ENCODE results near the gene GABBR2. TPM values are rescaled to one million over a fixed set of nuclear protein-coding genes. Genes with fewer than 3 reads are reported as not detected.

GABBR2 gene
- total RNA-seq, 1 experiment from 2014 or later: 0.23 TPM

GRCh38 chr9:98602839-98603500 is 105.8 kb downstream of the GABBR2 start:
- H3K4me1 Mint-ChIP-seq (ENCODE audit: low read depth, unreplicated experiment): peaks cover 7% of the 10 kb centered on the region
- Histone ChIP-seq H3K4me1 (no peaks in the 10 kb centered on the region), H3K27me3 (replicated peaks; ENCODE audit: control insufficient read depth, insufficient read depth, low read length) (no peaks in the 10 kb centered on the region), H3K4me3 (ENCODE audit: low read depth, low read length) (no peak overlapping the region), H3K36me3 (ENCODE audit: control insufficient read depth, insufficient read depth, low read length) (no peaks in the 10 kb centered on the region), H3K9me3 (no peaks in the 10 kb centered on the region)
- intact Hi-C loops (cut with micrococcal nuclease; ENCODE audit: unreplicated experiment): no loop called here
- H3K9me3 Mint-ChIP-seq (ENCODE audit: unreplicated experiment): no peaks in the 10 kb centered on the region
- POLR2A ChIA-PET: no interaction called here
- no peak for DNase-seq
- BruUV-seq (replicated peaks): no TSS peak
- no peak overlapping the region for H3K27ac Mint-ChIP-seq (ENCODE audit: unreplicated experiment)
- H3K36me3 Mint-ChIP-seq (ENCODE audit: insufficient read depth, unreplicated experiment): no peaks in the 10 kb centered on the region
- no peak overlapping the region for H3K4me3 Mint-ChIP-seq (ENCODE audit: unreplicated experiment)
- no peak for TF ChIP-seq CTCF (IDR thresholded peaks at IDR 0.05; ENCODE audit: insufficient read depth in 1 of 2, low read depth in 1 of 2, low read length in 1 of 2, severe bottlenecking in 1 of 2, unreplicated experiment in 1 of 2)
- CTCF ChIA-PET: no interaction called here
- H3K27me3 Mint-ChIP-seq (ENCODE audit: insufficient read depth, unreplicated experiment): peaks cover 4% of the 10 kb centered on the region

- no peaks in the 10 kb centered on the region for H3K27me3 ChIP-seq (replicated peaks; ENCODE audit: control insufficient read depth, insufficient read depth, low read length)
- H3K9me3 ChIP-seq: no peaks in the 10 kb centered on the region
- H3K36me3 ChIP-seq (ENCODE audit: control insufficient read depth, insufficient read depth, low read length): no peaks in the 10 kb centered on the region
- POLR2A ChIA-PET: no interaction called here
- H3K4me1 Mint-ChIP-seq (ENCODE audit: low read depth, unreplicated experiment): peaks cover 7% of the 10 kb centered on the region
- H3K4me3 ChIP-seq (ENCODE audit: low read depth, low read length): no peak overlapping the region
- no peak overlapping the region for H3K4me3 Mint-ChIP-seq (ENCODE audit: unreplicated experiment)
- no peaks in the 10 kb centered on the region for H3K9me3 Mint-ChIP-seq (ENCODE audit: unreplicated experiment)
- no peak overlapping the region for H3K27ac Mint-ChIP-seq (ENCODE audit: unreplicated experiment)
- no TSS peak for BruUV-seq (replicated peaks)
- no peak for DNase-seq
- H3K36me3 Mint-ChIP-seq (ENCODE audit: insufficient read depth, unreplicated experiment): no peaks in the 10 kb centered on the region
- no peaks in the 10 kb centered on the region for H3K27me3 Mint-ChIP-seq (ENCODE audit: insufficient read depth, unreplicated experiment)
- intact Hi-C loops (cut with micrococcal nuclease; ENCODE audit: unreplicated experiment): no loop called here
- CTCF ChIA-PET: no interaction called here
- no peak for TF ChIP-seq CTCF (IDR thresholded peaks at IDR 0.05; ENCODE audit: insufficient read depth in 1 of 2, low read depth in 1 of 2, low read length in 1 of 2, severe bottlenecking in 1 of 2, unreplicated experiment in 1 of 2)
- no peaks in the 10 kb centered on the region for H3K4me1 ChIP-seq
Observed at GRCh38 chr9:98600631-98601030, 108.1 kb downstream of the GABBR2 start.

- Histone ChIP-seq H3K4me3 (ENCODE audit: low read depth, low read length) (no peak overlapping the region), H3K27me3 (replicated peaks; ENCODE audit: control insufficient read depth, insufficient read depth, low read length) (no peaks in the 10 kb centered on the region), H3K36me3 (ENCODE audit: control insufficient read depth, insufficient read depth, low read length) (no peaks in the 10 kb centered on the region), H3K9me3 (no peaks in the 10 kb centered on the region), H3K4me1 (peaks cover 2% of the 10 kb centered on the region)
- Mint-ChIP-seq H3K4me3 (ENCODE audit: unreplicated experiment) (no peak overlapping the region), H3K9me3 (ENCODE audit: unreplicated experiment) (no peaks in the 10 kb centered on the region), H3K4me1 (ENCODE audit: low read depth, unreplicated experiment) (peaks cover 7% of the 10 kb centered on the region), H3K27ac (ENCODE audit: unreplicated experiment) (no peak overlapping the region), H3K36me3 (ENCODE audit: insufficient read depth, unreplicated experiment) (no peaks in the 10 kb centered on the region), H3K27me3 (ENCODE audit: insufficient read depth, unreplicated experiment) (no peaks in the 10 kb centered on the region)
- intact Hi-C loops (cut with micrococcal nuclease; ENCODE audit: unreplicated experiment): no loop called here
- TF ChIP-seq CTCF (IDR thresholded peaks at IDR 0.05; ENCODE audit: insufficient read depth in 1 of 2, low read depth in 1 of 2, low read length in 1 of 2, severe bottlenecking in 1 of 2, unreplicated experiment in 1 of 2): no peak
- no peak for DNase-seq
- POLR2A ChIA-PET: no interaction called here
- CTCF ChIA-PET: no interaction called here
- BruUV-seq (replicated peaks): no TSS peak
Observed at GRCh38 chr9:98599566-98600216, 109.0 kb downstream of the GABBR2 start.

Measured in Caco-2 (cell line).